H1 (cell line): ENCODE measurements around the gene CDK5R2. TPM values are rescaled to one million over a fixed set of nuclear protein-coding genes. Genes with fewer than 3 reads are reported as not detected.

Experiments
- CTCF ChIA-PET: fragments of 300-600 bp; sonication (Branson Sonifier 250); formaldehyde crosslinking; loops from one replicate; lab custom pipeline; 2021; ENCODE audit not compliant: partially characterized antibody; lab: Charles Lee
- POLR2A ChIA-PET: fragments of 300-600 bp; sonication (Branson Sonifier 250); formaldehyde crosslinking; loops from one replicate; lab custom pipeline; 2021; ENCODE audit warnings: inconsistent platforms; ENCODE audit not compliant: partially characterized antibody; lab: Charles Lee
- DNase-seq, 2 experiments: peaks; one replicate each; pipeline versions ENCODE4 v3.0.0 to v3.0.0-alpha.2; 2010 to 2022; ENCODE audit warnings: low spot score in 2 of 2, low read depth in 1 of 2, mixed read lengths in 1 of 2
- FAIRE-seq: peaks from 2 replicates; lab custom pipeline; 2011; peaks lifted over from hg19 to GRCh38; lab: Jason Lieb, UNC
- H2AFZ ChIP-seq: 2 replicates; pipeline ENCODE4 v1.8.1; 2012; ENCODE audit warnings: low read length, inconsistent platforms
- H2AK5ac ChIP-seq: 2 replicates; pipeline ENCODE4 v1.6.1; 2013; ENCODE audit warnings: low read depth, low read length
- H2BK120ac ChIP-seq: replicated peaks from 2 replicates; pipeline ENCODE3; 2013; ENCODE audit warnings: low read depth, low read length, inconsistent platforms
- H2BK12ac ChIP-seq: 2 replicates; pipeline ENCODE4 v1.6.1; 2013; ENCODE audit warnings: low read depth, low read length
- H2BK15ac ChIP-seq: 2 replicates; pipeline ENCODE4 v1.6.1; 2013; ENCODE audit warnings: low read length
- H2BK20ac ChIP-seq: 2 replicates; pipeline ENCODE4 v1.6.1; 2013; ENCODE audit warnings: low read length
- H2BK5ac ChIP-seq: 2 replicates; pipeline ENCODE4 v1.6.1; 2013; ENCODE audit warnings: low read depth, low read length
- H3K14ac ChIP-seq: 2 replicates; pipeline ENCODE4 v1.6.1; 2013; ENCODE audit warnings: inconsistent platforms; ENCODE audit not compliant: insufficient read length
- H3K18ac ChIP-seq: 2 replicates; pipeline ENCODE4 v1.6.1; 2013; ENCODE audit warnings: low read length; ENCODE audit errors: extremely low read depth
- H3K23ac ChIP-seq: 2 replicates; pipeline ENCODE4 v1.6.1; 2013; ENCODE audit warnings: inconsistent platforms; ENCODE audit not compliant: insufficient read length
- H3K23me2 ChIP-seq: 2 replicates; pipeline ENCODE4 v1.6.1; 2013; ENCODE audit warnings: low read depth, low read length
- H3K27ac ChIP-seq: 2 replicates; pipeline ENCODE4 v1.6.1; 2011; ENCODE audit warnings: low read depth, low read length, inconsistent platforms
- H3K27me3 ChIP-seq, 4 experiments: replicated peaks in 1 of 4; 1 replicate in 1 of 4; 2 replicates in 3 of 4; pipeline versions ENCODE4 v1.6.1 to v1.8.1; 2011 to 2013; ENCODE audit warnings: low read length in 3 of 4, mild to moderate bottlenecking in 3 of 4, inconsistent platforms in 2 of 4, mixed read lengths in 2 of 4, moderate library complexity in 1 of 4; ENCODE audit not compliant: control insufficient read depth in 3 of 4, insufficient read depth in 3 of 4; ENCODE audit errors: extremely low read depth in 1 of 4
- H3K36me3 ChIP-seq, 4 experiments: 2 replicates each; pipeline versions ENCODE4 v1.6.1 to v1.8.1; 2011 to 2013; ENCODE audit warnings: mild to moderate bottlenecking in 4 of 4, low read length in 3 of 4, moderate library complexity in 2 of 4, control low read depth in 1 of 4, inconsistent platforms in 1 of 4; ENCODE audit not compliant: insufficient read depth in 4 of 4, control insufficient read depth in 2 of 4
- H3K4ac ChIP-seq: replicated peaks from 2 replicates; pipeline ENCODE3; 2013; ENCODE audit warnings: low read length, low read depth, mixed read lengths, inconsistent platforms; ENCODE audit not compliant: insufficient read length
- H3K4me1 ChIP-seq, 4 experiments: replicated peaks in 1 of 4; 1 replicate in 1 of 4; 2 replicates in 3 of 4; pipeline versions ENCODE4 v1.6.1 to v1.8.1; 2011 to 2013; ENCODE audit warnings: low read length in 3 of 4, inconsistent platforms in 2 of 4, mixed read lengths in 1 of 4; ENCODE audit not compliant: insufficient read depth in 4 of 4, control insufficient read depth in 3 of 4
- H3K4me2 ChIP-seq, 2 experiments: 2 replicates each; pipeline versions ENCODE4 v1.6.1 to v1.8.1; 2011 to 2013; ENCODE audit warnings: low read depth in 2 of 2, low read length in 2 of 2, control low read depth in 1 of 2, inconsistent platforms in 1 of 2, mild to moderate bottlenecking in 1 of 2; ENCODE audit not compliant: insufficient read depth in 1 of 2
- H3K4me3 ChIP-seq, 4 experiments: fragments of 200-600, 300-600 bp in 1 of 4; sonication (generic), shearing (Covaris generic), sonication (Bioruptor Twin) in 1 of 4; 2 replicates each; pipeline versions ENCODE4 v1.5.1 to v1.8.1; 2011 to 2016; ENCODE audit warnings: low read length in 4 of 4, low read depth in 3 of 4, control low read depth in 2 of 4, inconsistent platforms in 2 of 4, mild to moderate bottlenecking in 2 of 4, mixed read lengths in 1 of 4, moderate library complexity in 1 of 4; ENCODE audit not compliant: insufficient read depth in 2 of 4; ENCODE audit errors: extremely low read depth in 1 of 4
- H3K56ac ChIP-seq: replicated peaks from 2 replicates; pipeline ENCODE3; 2013; ENCODE audit warnings: low read depth, mild to moderate bottlenecking, mixed read lengths, low read length, inconsistent platforms; ENCODE audit not compliant: insufficient read length
- H3K79me1 ChIP-seq: 2 replicates; pipeline ENCODE4 v1.6.1; 2013; ENCODE audit warnings: low read depth, low read length, control low read depth
- H3K79me2 ChIP-seq, 2 experiments: 2 replicates each; pipeline versions ENCODE4 v1.6.1 to v1.8.1; 2012 to 2013; ENCODE audit warnings: low read length in 2 of 2, mild to moderate bottlenecking in 2 of 2, inconsistent platforms in 1 of 2; ENCODE audit not compliant: insufficient read depth in 2 of 2, control insufficient read depth in 1 of 2
- H3K9ac ChIP-seq, 4 experiments: replicated peaks in 1 of 4; 1 replicate in 1 of 4; 2 replicates in 3 of 4; pipeline versions ENCODE4 v1.6.1 to v1.8.1; 2011 to 2013; ENCODE audit warnings: low read depth in 3 of 4, low read length in 3 of 4, control low read depth in 2 of 4, mild to moderate bottlenecking in 2 of 4, moderate library complexity in 2 of 4, inconsistent platforms in 1 of 4; ENCODE audit errors: extremely low read depth in 1 of 4
- H3K9me3 ChIP-seq, 2 experiments: 2 replicates each; pipeline versions ENCODE4 v1.6.1 to v1.8.1; 2012 to 2013; ENCODE audit warnings: mild to moderate bottlenecking in 2 of 2, moderate library complexity in 2 of 2, control low read depth in 1 of 2, inconsistent platforms in 1 of 2, low read depth in 1 of 2, low read length in 1 of 2, mixed read lengths in 1 of 2; ENCODE audit not compliant: insufficient read depth in 2 of 2
- H4K20me1 ChIP-seq, 2 experiments: replicated peaks in 1 of 2; 2 replicates each; pipeline versions ENCODE3 to v1.8.1; 2011 to 2013; ENCODE audit warnings: inconsistent platforms in 2 of 2, low read length in 2 of 2, mild to moderate bottlenecking in 1 of 2; ENCODE audit not compliant: insufficient read depth in 2 of 2, control insufficient read depth in 1 of 2
- H4K5ac ChIP-seq: 2 replicates; pipeline ENCODE4 v1.6.1; 2013; ENCODE audit warnings: low read length, low read depth, mixed read lengths, inconsistent platforms; ENCODE audit not compliant: insufficient read length
- H4K8ac ChIP-seq: 2 replicates; pipeline ENCODE4 v1.8.0; 2013; ENCODE audit warnings: mild to moderate bottlenecking, moderate library complexity, low read length, inconsistent platforms; ENCODE audit not compliant: insufficient read depth; ENCODE audit errors: extremely low read depth
- H4K91ac ChIP-seq: replicated peaks from 2 replicates; pipeline ENCODE3; 2013; ENCODE audit warnings: low read length, mixed read lengths, inconsistent platforms; ENCODE audit not compliant: insufficient read length
- TAF7 ChIP-seq: optimal IDR thresholded peaks from 2 replicates; pipeline ENCODE3; 2011; ENCODE audit warnings: low read depth, mild to moderate bottlenecking, inconsistent platforms, low read length, moderate library complexity, borderline replicate concordance
- WGBS, 2 experiments: shearing (Covaris generic) in 1 of 2; methylation state at CpG; one replicate each; pipeline versions ENCODE4 v1.1.6 to v1.1.7; 2013 to 2015; ENCODE audit warnings: low lambda C conversion rate in 2 of 2, mixed read lengths in 2 of 2, inconsistent platforms in 1 of 2, low coverage in 1 of 2, missing lambda C conversion rate in 1 of 2; ENCODE audit not compliant: insufficient replicate concordance in 2 of 2, insufficient coverage in 1 of 2, insufficient read length in 1 of 2; ENCODE audit errors: extremely low coverage in 1 of 2, missing lambda C conversion rate in 1 of 2; 5-methylcytosine and 5-hydroxymethylcytosine counted together
- polyA plus RNA-seq, 7 experiments: library from polyadenylated mRNA; depleted of rRNA in 3 of 7; stranded (reverse) in 5 of 7; unstranded in 2 of 7; fragments of >200 nt in 5 of 7; fragments of 200-250 nt in 2 of 7; gene quantifications; 1 replicate in 5 of 7; 2 replicates in 1 of 7; 4 replicates in 1 of 7; pipeline versions ENCODE4 v1.2.1 to v1.2.3, GENCODE V29; 2011 to 2013; ENCODE audit warnings: missing spikeins in 2 of 7, mixed read lengths in 2 of 7
- total RNA-seq: library from RNA; stranded (reverse); fragmentation: NEBNext Ultra II Directional; extraction: Animal tissue kit (Norgen Biotek cat#: 25700); gene quantifications from 2 replicates; pipeline ENCODE4 v1.2.1, GENCODE V29; 2021

CDK5R2 gene
- total and polyA plus RNA-seq, 2 of the 8 experiments (the other 6 are each of a cell fraction or from before 2014, with no cell fraction given): 0.14 TPM; not detected in 1

DNA sequence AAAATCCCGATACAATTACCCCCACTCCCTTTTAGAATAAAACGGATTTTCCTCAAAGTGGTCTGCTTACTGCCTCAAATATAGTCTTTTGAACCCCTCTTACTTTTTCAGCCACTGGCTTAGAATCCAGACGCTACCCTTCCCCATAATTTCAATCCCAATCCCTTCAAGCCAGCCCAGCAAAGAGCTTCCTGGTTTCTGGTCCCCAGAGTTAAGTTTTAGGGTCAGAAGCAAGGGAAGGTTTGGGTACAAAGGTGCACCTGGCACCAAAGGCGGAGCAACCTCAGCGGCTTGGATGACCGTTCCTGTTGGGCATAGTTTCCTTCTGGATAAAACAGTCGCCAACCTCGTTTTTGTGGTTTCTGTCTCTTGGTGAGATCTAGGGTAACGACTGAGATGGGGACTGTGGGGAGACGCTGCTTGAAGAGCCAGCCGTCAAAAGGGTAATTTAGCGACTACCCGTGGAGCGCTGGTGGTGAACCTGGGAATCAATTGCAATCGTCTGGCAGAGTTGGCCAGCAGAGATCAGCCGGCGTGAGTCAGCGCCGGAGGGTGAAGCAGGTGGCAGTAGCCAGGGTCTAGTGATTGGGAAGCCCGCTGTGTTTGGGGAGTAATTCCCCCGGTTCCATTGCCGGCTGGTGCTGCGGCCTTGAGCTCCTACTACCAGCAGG, 23.9 kb downstream of the CDK5R2 start:
- Histone ChIP-seq H2AFZ (no peak overlapping the region), H3K4ac (no peak overlapping the region), H3K4me3 (no peak overlapping the region), H3K27me3 (peaks cover 82 to 97% (median 95%) of the 10 kb centered on the region in 4 experiments), H2BK120ac (no peak overlapping the region), H3K56ac (no peak overlapping the region), H2BK5ac (no peak overlapping the region), H2BK12ac (peak overlapping the region; percentile 99), H3K4me2 (peak overlapping the region in 1 of 2 experiments; percentile 46; a peak in 2 of 4 replicates), H3K23ac (no peak overlapping the region), H3K79me2 (no peaks in the 10 kb centered on the region), H4K20me1 (peaks cover 14 to 33% of the 10 kb centered on the region in 2 experiments), H3K18ac (no peak overlapping the region), H2BK15ac (no peak overlapping the region), H3K36me3 (peaks cover 0 to 7% (median 0%) of the 10 kb centered on the region in 4 experiments; a peak in 1 of 8 replicates), H3K79me1 (no peaks in the 10 kb centered on the region), H3K14ac (no peak overlapping the region), H3K27ac (no peak overlapping the region), H3K9ac (no peak overlapping the region), H3K9me3 (no peaks in the 10 kb centered on the region), H3K23me2 (peaks cover 6% of the 10 kb centered on the region; the same call in 1 of the 2 replicates), H4K8ac (no peak overlapping the region), H2BK20ac (peak overlapping the region; percentile 72; the same call in 1 of the 2 replicates), H3K4me1 (peaks cover 0 to 25% (median 19%) of the 10 kb centered on the region in 4 experiments; a peak in 6 of 7 replicates), H4K5ac (no peak overlapping the region), H2AK5ac (no peak overlapping the region; the same call in 1 of the 2 replicates), H4K91ac (no peak overlapping the region)
- FAIRE-seq (no peak), DNase-seq (no peak)
- CTCF ChIA-PET: interaction anchor here (0.9 to 13.0 kb wide), 12 partner anchors 13 to 136 kb away, joined by 3 to 284 read pairs (median 8); partner anchors contain the start of genes CDK5R2 and CRYBA2
- POLR2A ChIA-PET: no interaction called here
- 11% methylated on average over 23 of the region's 23 CpGs; no CpG with 5 or more reads in 1 of the 2 experiments for WGBS, 2 experiments
- TF ChIP-seq TAF7: no peak
